Gastrocnemius medialis (tissue), 4 donors: ENCODE results near the gene CDC5L. TPM values are rescaled to one million over a fixed set of nuclear protein-coding genes. Genes with fewer than 3 reads are reported as not detected.
A peak's percentile ranks its signal among the peaks of the same experiment; 100 is the strongest.

Experiments
- ATAC-seq, 2 donors: fragments of 150-250 bp; one replicate each; pipeline ENCODE4 v1.9.1; 2016
- DNase-seq, 2 donors: peaks; one replicate each; pipeline ENCODE4 v3.0.0-alpha.2; 2019
- H3K27ac ChIP-seq, 4 donors: fragments of 200-600 bp; sonication (generic); 1 replicate in 1 of 4; 2 replicates in 3 of 4; pipeline ENCODE4 v1.5.1; 2016 to 2018; ENCODE audit warnings: mild to moderate bottlenecking in 2 of 4, moderate library complexity in 1 of 4
- H3K27me3 ChIP-seq, 3 donors: fragments of 200-600 bp; sonication (generic) in 2 of 3; 1 replicate in 1 of 3; 2 replicates in 2 of 3; pipeline versions ENCODE4 v1.5.1 to v1.6.0; 2016 to 2019; ENCODE audit warnings: mild to moderate bottlenecking in 1 of 3, moderate library complexity in 1 of 3
- H3K36me3 ChIP-seq, 2 donors: fragments of 200-600 bp; sonication (generic) in 1 of 2; one replicate each; pipeline ENCODE4 v1.5.1; 2017 to 2018
- H3K4me1 ChIP-seq, 2 donors: fragments of 200-600 bp; sonication (generic) in 1 of 2; one replicate each; pipeline ENCODE4 v1.5.1; 2016 to 2017; ENCODE audit warnings: mild to moderate bottlenecking in 2 of 2
- H3K4me3 ChIP-seq, 4 donors: fragments of 200-600 bp; sonication (generic) in 3 of 4; 1 replicate in 1 of 4; 2 replicates in 3 of 4; pipeline ENCODE4 v1.5.1; 2016 to 2019; ENCODE audit warnings: mild to moderate bottlenecking in 2 of 4
- H3K9me3 ChIP-seq, 3 donors: fragments of 200-600 bp; sonication (generic) in 2 of 3; 1 replicate in 1 of 3; 2 replicates in 2 of 3; pipeline ENCODE4 v1.5.1; 2016 to 2019
- CTCF ChIP-seq, 5 experiments: fragments of 450-650 bp in 3 of 5; fragments of 200-600 bp in 2 of 5; sonication (generic) in 2 of 5; IDR thresholded peaks in 4 of 5; conservative IDR thresholded peaks in 1 of 5; 1 replicate in 4 of 5; 2 replicates in 1 of 5; pipeline ENCODE4 v1.5.1; 2016 to 2019; ENCODE audit warnings: antibody characterized with exemption in 5 of 5, mild to moderate bottlenecking in 3 of 5, moderate library complexity in 3 of 5
- POLR2A ChIP-seq, 2 donors: fragments of 450-650 bp; IDR thresholded peaks; one replicate each; pipeline ENCODE4 v1.6.1; 2017; ENCODE audit warnings: antibody characterized with exemption in 2 of 2, mild to moderate bottlenecking in 2 of 2, moderate library complexity in 2 of 2
- in situ Hi-C, 4 donors: fragments of 200-750 bp; cut with MboI; loops; one replicate each; pipeline versions ENCODE4 v1.15.0 to v1.8.0; 2017; ENCODE audit warnings: low sequenced_read_pairs in 4 of 4
- intact Hi-C: fragments of 100-400 bp; cut with DNase I; formaldehyde crosslinking; loops from one replicate; pipeline ENCODE4 v1.15.1; 2023; ENCODE audit warnings: low total_unique reads
- total RNA-seq, 4 donors: library from RNA; depleted of rRNA; stranded (reverse); fragments of >200 nt; gene quantifications; one replicate each; pipeline versions ENCODE4 v1.1.0 to v1.2.3, GENCODE V29; 2016

CDC5L gene
- total RNA-seq, 4 donors from 2014 or later, result 26.3 to 30.3 (median 27.7) TPM

- in situ Hi-C loops, result no loop called here
- H3K27me3 ChIP-seq, result no peaks in the 10 kb centered on the region
- H3K9me3 ChIP-seq, result no peaks in the 10 kb centered on the region
- intact Hi-C loops, result loop anchor here (1.0 kb wide), 1 partner anchor 25 kb away; no protein-coding TSS in a partner anchor
- ATAC-seq (peak; percentile 76 to 77), DNase-seq (no peak)
- H3K27ac ChIP-seq, result peak overlapping the region in 2 of 4 donors; percentile 47 to 66
- no peak for TF ChIP-seq POLR2A (IDR thresholded peaks at IDR 0.05)
- TF ChIP-seq CTCF (IDR thresholded peaks at IDR 0.05 in 4 of 5, conservative IDR thresholded peaks at IDR 0.05 in 1 of 5), result peak; percentile 47 to 88 (median 74)
- peaks cover 28 to 32% of the 10 kb centered on the region in 2 donors for H3K4me1 ChIP-seq
- no peak overlapping the region for H3K4me3 ChIP-seq
- peaks cover 2 to 28% of the 10 kb centered on the region in 2 donors for H3K36me3 ChIP-seq
Observed at GRCh38 chr6:44431118-44431725, 43.7 kb downstream of the CDC5L start.

- H3K27ac ChIP-seq, result peak overlapping the region; percentile 31 to 66 (median 46)
- in situ Hi-C loops (no loop called here), intact Hi-C loops (no loop called here)
- ATAC-seq (no peak), DNase-seq (no peak)
- H3K9me3 ChIP-seq, result no peaks in the 10 kb centered on the region
- no peaks in the 10 kb centered on the region for H3K27me3 ChIP-seq
- peaks cover 2 to 18% of the 10 kb centered on the region in 2 donors for H3K36me3 ChIP-seq
- H3K4me3 ChIP-seq, result no peak overlapping the region
- TF ChIP-seq CTCF (IDR thresholded peaks at IDR 0.05 in 4 of 5, conservative IDR thresholded peaks at IDR 0.05 in 1 of 5) (no peak), POLR2A (IDR thresholded peaks at IDR 0.05) (no peak)
- peaks cover 28 to 32% of the 10 kb centered on the region in 2 donors for H3K4me1 ChIP-seq
Observed at GRCh38 chr6:44432227-44432626, 44.7 kb downstream of the CDC5L start.

GRCh38 chr6:44432726-44433125, 45.2 kb downstream of the CDC5L start:
- H3K36me3 ChIP-seq, result peaks cover 0 to 13% of the 10 kb centered on the region in 2 donors
- ATAC-seq (peak; percentile 56 to 80), DNase-seq (no peak)
- in situ Hi-C loops (no loop called here), intact Hi-C loops (no loop called here)
- peaks cover 28 to 32% of the 10 kb centered on the region in 2 donors for H3K4me1 ChIP-seq
- no peak for TF ChIP-seq POLR2A (IDR thresholded peaks at IDR 0.05)
- TF ChIP-seq CTCF (IDR thresholded peaks at IDR 0.05 in 4 of 5, conservative IDR thresholded peaks at IDR 0.05 in 1 of 5), result no peak
- H3K4me3 ChIP-seq, result no peak overlapping the region
- no peaks in the 10 kb centered on the region for H3K9me3 ChIP-seq
- no peaks in the 10 kb centered on the region for H3K27me3 ChIP-seq
- H3K27ac ChIP-seq, result peak overlapping the region; percentile 31 to 66 (median 46)

GRCh38 chr6:44435500-44435899, 48.0 kb downstream of the CDC5L start:
- peaks cover 50 to 52% of the 10 kb centered on the region in 2 donors for H3K4me1 ChIP-seq
- intact Hi-C loops, result no loop called here
- in situ Hi-C loops, result no loop called here
- H3K9me3 ChIP-seq, result no peaks in the 10 kb centered on the region
- DNase-seq, result no peak
- H3K27ac ChIP-seq, result no peak overlapping the region
- no peaks in the 10 kb centered on the region for H3K27me3 ChIP-seq
- no peak overlapping the region for H3K4me3 ChIP-seq
- H3K36me3 ChIP-seq, result peaks cover 0 to 4% of the 10 kb centered on the region in 2 donors
- ATAC-seq, result no peak
- no peak for TF ChIP-seq POLR2A (IDR thresholded peaks at IDR 0.05)
- no peak for TF ChIP-seq CTCF (IDR thresholded peaks at IDR 0.05 in 4 of 5, conservative IDR thresholded peaks at IDR 0.05 in 1 of 5)
